ENCODE data around the gene RFX8.
"Not testable (repeated sequence)": the region's sequence is repeated elsewhere in the genome, so short reads cannot be mapped to it uniquely, and the experiment has no call there.

RFX8 gene

GRCh38 chr2:101355401-101356054 lies 119.4 kb downstream of the RFX8 start:
- no peak for TF ChIP-seq CTCF (IDR thresholded peaks at IDR 0.05)
- no peak overlapping the region for H3K4me3 ChIP-seq
- intact Hi-C loops (cut with DNase I; ENCODE audit: low total_unique reads) = no loop called here

GRCh38 chr2:101354420-101355311 lies 120.2 kb downstream of the RFX8 start:
- Histone ChIP-seq H3K4me1 (no peaks in the 10 kb centered on the region), H3K27me3 (peaks cover 0 to 2% of the 10 kb centered on the region in 2 donors), H3K36me3 (no peaks in the 10 kb centered on the region), H3K4me3 (no peak overlapping the region), H3K27ac (no peak overlapping the region), H3K9me3 (no peaks in the 10 kb centered on the region)
- intact Hi-C loops (cut with DNase I; ENCODE audit: low total_unique reads) = no loop called here
- no peak for DNase-seq
- no peak for TF ChIP-seq CTCF (IDR thresholded peaks at IDR 0.05)

More at GRCh38 chr2:101355401-101356054, 119.4 kb downstream of the RFX8 start:
- no peaks in the 10 kb centered on the region for H3K9me3 ChIP-seq
- H3K36me3 ChIP-seq = no peaks in the 10 kb centered on the region
- no peak overlapping the region for H3K27ac ChIP-seq
- no peaks in the 10 kb centered on the region for H3K4me1 ChIP-seq
- DNase-seq = no peak
- peaks cover 0 to 2% of the 10 kb centered on the region in 2 donors for H3K27me3 ChIP-seq

- H3K27ac ChIP-seq; H3K36me3 ChIP-seq; DNase-seq; H3K4me3 ChIP-seq; H3K9me3 ChIP-seq; intact Hi-C loops (cut with DNase I; ENCODE audit: low total_unique reads); H3K4me1 ChIP-seq; H3K27me3 ChIP-seq: not testable (repeated sequence)
These were observed 122.3 kb downstream of the RFX8 start for GRCh38 chr2:101352631-101353030.

- Histone ChIP-seq H3K4me1 (no peaks in the 10 kb centered on the region), H3K27me3 (peaks cover 0 to 2% of the 10 kb centered on the region in 2 donors), H3K9me3 (no peaks in the 10 kb centered on the region), H3K27ac (no peak overlapping the region), H3K36me3 (no peaks in the 10 kb centered on the region), H3K4me3 (no peak overlapping the region)
- DNase-seq = no peak
- intact Hi-C loops (cut with DNase I; ENCODE audit: low total_unique reads) = no loop called here
- TF ChIP-seq CTCF (IDR thresholded peaks at IDR 0.05) = no peak
These were observed 123.7 kb downstream of the RFX8 start for GRCh38 chr2:101351207-101351606.

GRCh38 chr2:101349893-101350662 lies 124.8 kb downstream of the RFX8 start:
- DNase-seq = no peak

More at GRCh38 chr2:101349893-101350662, 124.8 kb downstream of the RFX8 start:
- intact Hi-C loops (cut with DNase I; ENCODE audit: low total_unique reads) = no loop called here
- no peak for TF ChIP-seq CTCF (IDR thresholded peaks at IDR 0.05)
- no peak overlapping the region for H3K4me3 ChIP-seq
- no peak overlapping the region for H3K27ac ChIP-seq
- H3K27me3 ChIP-seq = peaks cover 0 to 2% of the 10 kb centered on the region in 2 donors
- no peaks in the 10 kb centered on the region for H3K4me1 ChIP-seq
- no peaks in the 10 kb centered on the region for H3K9me3 ChIP-seq
- no peaks in the 10 kb centered on the region for H3K36me3 ChIP-seq

All from tibial artery (tissue), 4 donors.